Stimulated activated CD4-positive, alpha-beta T cell treated with anti-CD3 and anti-CD28 coated beads, Interleukin-4, amount 100 ng/mL, for 48 hours (primary cell): ENCODE measurements around the gene PARD3.

Experiments used
- DNase-seq, 2 donors: peaks; one replicate each; pipeline ENCODE4 v3.0.0-alpha.2; 2020; ENCODE audit warnings: low read depth in 2 of 2

The PARD3 gene

GRCh38 chr10:34219753-34220548 is 595.1 kb downstream of the PARD3 start:
- no peak for DNase-seq

GRCh38 chr10:34217524-34217923 is 597.6 kb downstream of the PARD3 start:
- no peak for DNase-seq

- no peak for DNase-seq
Observed at GRCh38 chr10:34216348-34216945, 598.6 kb downstream of the PARD3 start.

- no peak for DNase-seq
Observed at GRCh38 chr10:34213805-34214197, 601.3 kb downstream of the PARD3 start.

- DNase-seq, result no peak
Observed at GRCh38 chr10:34213193-34213804, 601.8 kb downstream of the PARD3 start.

- no peak for DNase-seq
Observed at GRCh38 chr10:34207343-34207742, 607.8 kb downstream of the PARD3 start.

- no peak for DNase-seq
Observed at GRCh38 chr10:34206935-34207268, 608.2 kb downstream of the PARD3 start.

- DNase-seq, result no peak
Observed at GRCh38 chr10:34206078-34206934, 608.8 kb downstream of the PARD3 start.

- no peak for DNase-seq
Observed at GRCh38 chr10:34205452-34205851, 609.6 kb downstream of the PARD3 start.

GRCh38 chr10:34203966-34204630 is 611.0 kb downstream of the PARD3 start:
- no peak for DNase-seq

- no peak for DNase-seq
Observed at GRCh38 chr10:34200355-34200901, 614.7 kb downstream of the PARD3 start.

GRCh38 chr10:34198953-34199352 is 616.1 kb downstream of the PARD3 start:
- no peak for DNase-seq

GRCh38 chr10:34196058-34196433 is 619.0 kb downstream of the PARD3 start:
- DNase-seq, result no peak

GRCh38 chr10:34195364-34196057 is 619.6 kb downstream of the PARD3 start:
- no peak for DNase-seq

- DNase-seq, result no peak
Observed at GRCh38 chr10:34193931-34194626, 621.0 kb downstream of the PARD3 start.

- DNase-seq, result no peak
Observed at GRCh38 chr10:34192646-34193045, 622.5 kb downstream of the PARD3 start.

- DNase-seq, result no peak
Observed at GRCh38 chr10:34191406-34191805, 623.7 kb downstream of the PARD3 start.

GRCh38 chr10:34190580-34190979 is 624.5 kb downstream of the PARD3 start:
- DNase-seq, result no peak

- DNase-seq, result no peak
Observed at GRCh38 chr10:34189830-34190229, 625.3 kb downstream of the PARD3 start.

GRCh38 chr10:34188221-34188620 is 626.9 kb downstream of the PARD3 start:
- DNase-seq, result no peak
